DOHH2 (cell line): Measurements from ENCODE around the gene DHRS7C.

Experiments
- H3F3A ChIP-seq: fragments of 200-600 bp; sonication (generic), shearing (Covaris generic); 2 replicates; pipeline ENCODE4 v1.6.0; 2016; ENCODE audit warnings: antibody characterized with exemption, mild to moderate bottlenecking; ENCODE audit not compliant: control insufficient read depth, insufficient read depth
- H3K27ac ChIP-seq: fragments of 200-600 bp; sonication (generic); 2 replicates; pipeline ENCODE4 v1.5.1; 2014; ENCODE audit warnings: low read depth, mild to moderate bottlenecking, low read length, moderate library complexity
- H3K27me3 ChIP-seq: fragments of 200-600 bp; sonication (generic); 2 replicates; pipeline ENCODE4 v1.6.1; 2014; ENCODE audit warnings: mild to moderate bottlenecking, low read length, mixed read lengths; ENCODE audit not compliant: control insufficient read depth
- H3K36me3 ChIP-seq: fragments of 200-600 bp; sonication (generic); 2 replicates; pipeline ENCODE4 v1.6.1; 2014; ENCODE audit warnings: mild to moderate bottlenecking, low read length, moderate library complexity, mixed read lengths; ENCODE audit not compliant: control insufficient read depth
- H3K4me1 ChIP-seq: fragments of 200-600 bp; sonication (generic); 2 replicates; pipeline ENCODE4 v1.6.1; 2014; ENCODE audit warnings: mild to moderate bottlenecking, low read length, mixed read lengths; ENCODE audit not compliant: control insufficient read depth
- H3K4me2 ChIP-seq: fragments of 200-600 bp; sonication (generic); 2 replicates; pipeline ENCODE4 v1.6.0; 2014; ENCODE audit warnings: mild to moderate bottlenecking, low read length, moderate library complexity
- H3K4me3 ChIP-seq: fragments of 200-600 bp; sonication (generic); 2 replicates; pipeline ENCODE4 v1.5.1; 2014; ENCODE audit warnings: mild to moderate bottlenecking, low read length, mixed read lengths
- H3K79me2 ChIP-seq: fragments of 200-600 bp; sonication (generic); 2 replicates; pipeline ENCODE4 v1.6.1; 2014; ENCODE audit warnings: mild to moderate bottlenecking, low read length, mixed read lengths; ENCODE audit not compliant: control insufficient read depth
- H3K9me2 ChIP-seq: fragments of 200-600 bp; sonication (generic); replicated peaks from 2 replicates; pipeline ENCODE4 v1.6.1; 2014; ENCODE audit warnings: mild to moderate bottlenecking, low read length, mixed read lengths; ENCODE audit not compliant: control insufficient read depth
- H3K9me3 ChIP-seq: fragments of 200-600 bp; sonication (generic); 2 replicates; pipeline ENCODE4 v1.6.1; 2014; ENCODE audit warnings: antibody characterized with exemption, low read length, mixed read lengths; ENCODE audit not compliant: control insufficient read depth, insufficient read depth
- H4K20me1 ChIP-seq: fragments of 200-600 bp; sonication (generic); 2 replicates; pipeline ENCODE4 v1.6.0; 2014; ENCODE audit warnings: low read depth, mild to moderate bottlenecking, antibody characterized with exemption, low read length, moderate library complexity; ENCODE audit not compliant: control insufficient read depth, insufficient read depth
- CTCF ChIP-seq: fragments of 200-600 bp; sonication (generic); IDR thresholded peaks from one replicate; pipeline ENCODE4 v1.5.1; 2014; ENCODE audit warnings: antibody characterized with exemption, mild to moderate bottlenecking, low read depth, low read length; ENCODE audit not compliant: poor library complexity, severe bottlenecking
- EZH2phosphoT487 ChIP-seq: fragments of 200-600 bp; sonication (generic); IDR thresholded peaks from 2 replicates; pipeline ENCODE4 v1.6.1; 2017; ENCODE audit warnings: borderline replicate concordance, mild to moderate bottlenecking, antibody characterized with exemption, low read length, moderate library complexity, mixed read lengths

Gene DHRS7C

GRCh38 chr17:9818760-9819159 lies 27.4 kb upstream of the DHRS7C start:
- Histone ChIP-seq H3K4me1 (no peaks in the 10 kb centered on the region), H3K9me2 (no peaks in the 10 kb centered on the region), H3F3A (no peaks in the 10 kb centered on the region), H3K4me3 (no peak overlapping the region), H3K27ac (no peak overlapping the region), H3K79me2 (no peaks in the 10 kb centered on the region), H3K4me2 (no peak overlapping the region), H3K36me3 (no peaks in the 10 kb centered on the region), H3K27me3 (no peaks in the 10 kb centered on the region), H4K20me1 (no peaks in the 10 kb centered on the region), H3K9me3 (no peaks in the 10 kb centered on the region)
- TF ChIP-seq EZH2phosphoT487 (no peak), CTCF (no peak)

GRCh38 chr17:9817086-9817485 lies 25.7 kb upstream of the DHRS7C start:
- Histone ChIP-seq H3K27me3 (no peaks in the 10 kb centered on the region), H3F3A (no peaks in the 10 kb centered on the region), H3K4me1 (no peaks in the 10 kb centered on the region), H3K36me3 (no peaks in the 10 kb centered on the region), H3K79me2 (no peaks in the 10 kb centered on the region), H3K4me2 (no peak overlapping the region), H3K9me2 (no peaks in the 10 kb centered on the region), H4K20me1 (no peaks in the 10 kb centered on the region), H3K4me3 (no peak overlapping the region), H3K9me3 (no peaks in the 10 kb centered on the region), H3K27ac (no peak overlapping the region)
- no peak for TF ChIP-seq EZH2phosphoT487
- no peak for TF ChIP-seq CTCF

- no peak for TF ChIP-seq EZH2phosphoT487
- TF ChIP-seq CTCF, result no peak
- Histone ChIP-seq H3K27ac (no peak overlapping the region), H3K79me2 (no peaks in the 10 kb centered on the region), H3F3A (no peaks in the 10 kb centered on the region), H3K9me2 (no peaks in the 10 kb centered on the region), H3K4me2 (no peak overlapping the region), H3K9me3 (no peaks in the 10 kb centered on the region), H3K4me1 (no peaks in the 10 kb centered on the region), H3K27me3 (no peaks in the 10 kb centered on the region), H4K20me1 (no peaks in the 10 kb centered on the region), H3K4me3 (no peak overlapping the region), H3K36me3 (no peaks in the 10 kb centered on the region)
Measured at GRCh38 chr17:9816472-9816871, 25.1 kb upstream of the DHRS7C start.
